ACC112 (cell line): ENCODE results near the gene DOCK2.
"Not testable (repeated sequence)": the region's sequence is repeated elsewhere in the genome, so short reads cannot be mapped to it uniquely, and the experiment has no call there.

Source experiments
- H2AFZ ChIP-seq: fragments of 200-600 bp; sonication (generic); one replicate; pipeline ENCODE4 v1.6.0; 2017; ENCODE audit warnings: antibody characterized with exemption, low read length; ENCODE audit not compliant: unreplicated experiment
- H3K27ac ChIP-seq: fragments of 200-600 bp; sonication (generic); 2 replicates; pipeline ENCODE4 v1.5.1; 2014; ENCODE audit warnings: low read depth, mild to moderate bottlenecking, antibody characterized with exemption, low read length, moderate library complexity
- H3K27me3 ChIP-seq: fragments of 200-600 bp; sonication (generic); 2 replicates; pipeline ENCODE4 v1.6.1; 2014; ENCODE audit warnings: mild to moderate bottlenecking, antibody characterized with exemption, low read length, moderate library complexity, mixed read lengths; ENCODE audit not compliant: insufficient read depth
- H3K36me3 ChIP-seq: fragments of 200-600 bp; sonication (generic); 2 replicates; pipeline ENCODE4 v1.6.1; 2016; ENCODE audit warnings: mild to moderate bottlenecking, antibody characterized with exemption, low read length, moderate library complexity, mixed read lengths; ENCODE audit not compliant: insufficient read depth
- H3K4me1 ChIP-seq: fragments of 200-600 bp; sonication (generic); one replicate; pipeline ENCODE4 v1.6.1; 2016; ENCODE audit warnings: low read length, mixed read lengths; ENCODE audit not compliant: insufficient read depth, unreplicated experiment, control insufficient read depth
- H3K4me3 ChIP-seq: fragments of 200-600 bp; sonication (generic); 2 replicates; pipeline ENCODE4 v1.5.1; 2014; ENCODE audit warnings: mild to moderate bottlenecking, low read depth, low read length
- H3K79me2 ChIP-seq: fragments of 200-600 bp; sonication (generic); one replicate; pipeline ENCODE4 v1.6.0; 2016; ENCODE audit warnings: low read length; ENCODE audit not compliant: control insufficient read depth, unreplicated experiment, insufficient read depth

DOCK2 gene

DNA sequence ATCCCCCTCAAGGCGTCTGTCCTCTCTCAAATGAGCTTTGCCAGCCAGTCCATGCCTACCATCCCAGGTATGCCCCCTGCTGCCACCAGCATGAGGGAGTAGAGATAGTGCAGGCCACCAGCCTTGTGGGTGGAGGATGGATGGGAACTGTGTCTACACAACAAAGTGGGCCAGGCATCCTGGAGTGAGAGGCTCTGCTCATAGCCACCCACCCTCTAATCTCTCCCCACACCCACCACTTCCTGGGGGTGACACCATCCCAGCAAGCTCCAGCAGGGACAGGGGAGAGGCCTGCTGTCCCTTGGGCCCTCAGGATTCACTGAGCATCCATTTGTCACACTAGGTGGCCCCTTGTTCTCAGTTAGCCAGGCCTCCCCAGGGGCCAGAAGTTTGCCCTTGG, 443.1 kb downstream of the DOCK2 start:
- no peak overlapping the region for H3K4me3 ChIP-seq
- no peak overlapping the region for H2AFZ ChIP-seq
- no peak overlapping the region for H3K27ac ChIP-seq
- no peaks in the 10 kb centered on the region for H3K36me3 ChIP-seq
- no peaks in the 10 kb centered on the region for H3K4me1 ChIP-seq
- H3K27me3 ChIP-seq: no peaks in the 10 kb centered on the region
- no peaks in the 10 kb centered on the region for H3K79me2 ChIP-seq

DNA sequence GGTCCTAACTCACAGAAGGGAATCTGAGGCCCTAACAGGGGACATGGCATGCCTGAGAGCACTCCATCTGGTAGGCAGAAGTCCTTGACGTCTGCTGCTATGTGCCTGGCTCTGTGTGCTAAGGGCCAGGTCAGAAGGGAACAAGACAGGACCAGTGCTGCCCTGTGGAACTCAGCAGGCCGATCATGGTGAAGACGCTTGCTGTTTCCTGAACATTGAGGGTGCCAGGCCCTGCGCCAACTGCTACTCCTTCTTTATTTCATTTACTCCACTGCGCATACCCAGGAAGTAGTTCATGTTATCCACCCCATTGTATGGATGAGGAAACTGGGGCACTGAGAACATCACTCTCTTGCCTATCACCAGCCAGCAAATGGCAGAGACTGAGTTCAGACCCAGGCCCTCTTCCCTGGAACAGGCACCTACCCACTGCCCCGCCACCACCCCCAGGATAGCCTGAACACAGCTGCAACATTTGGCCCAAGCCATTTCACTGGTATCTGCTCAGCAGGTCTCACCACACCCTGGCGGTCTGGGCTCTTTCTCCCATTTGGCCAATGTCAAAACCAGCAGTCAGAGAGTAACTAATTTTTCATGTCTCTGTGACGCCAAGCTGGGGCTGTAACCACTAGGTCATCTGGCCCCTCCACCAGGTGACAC, 443.8 kb downstream of the DOCK2 start:
- H3K27ac ChIP-seq: no peak overlapping the region
- H3K79me2 ChIP-seq: no peaks in the 10 kb centered on the region
- H2AFZ ChIP-seq: no peak overlapping the region
- no peaks in the 10 kb centered on the region for H3K4me1 ChIP-seq
- no peak overlapping the region for H3K4me3 ChIP-seq
- H3K36me3 ChIP-seq: no peaks in the 10 kb centered on the region
- H3K27me3 ChIP-seq: no peaks in the 10 kb centered on the region

DNA sequence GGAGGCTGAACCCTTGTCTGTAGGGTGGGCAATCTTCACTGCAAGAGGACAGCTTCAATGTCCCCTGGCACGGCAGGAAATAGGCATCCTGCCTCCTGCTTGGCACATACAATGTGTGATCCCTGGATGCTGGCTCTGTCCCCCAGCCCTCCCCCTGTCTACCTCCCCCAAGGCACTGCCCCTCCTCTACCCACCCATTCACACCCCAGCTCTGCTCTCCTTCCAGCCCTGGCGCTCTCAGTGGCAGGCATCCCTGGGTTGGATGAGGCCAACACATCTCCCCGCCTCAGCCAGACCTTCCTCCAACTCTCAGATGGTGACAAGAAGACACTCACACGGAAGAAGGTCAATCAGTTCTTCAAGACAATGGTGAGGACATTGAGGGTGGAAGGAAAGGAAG, 444.5 kb downstream of the DOCK2 start:
- H2AFZ ChIP-seq: no peak overlapping the region
- no peaks in the 10 kb centered on the region for H3K27me3 ChIP-seq
- no peaks in the 10 kb centered on the region for H3K79me2 ChIP-seq
- no peak overlapping the region for H3K4me3 ChIP-seq
- no peaks in the 10 kb centered on the region for H3K36me3 ChIP-seq
- no peak overlapping the region for H3K27ac ChIP-seq
- no peaks in the 10 kb centered on the region for H3K4me1 ChIP-seq

DNA sequence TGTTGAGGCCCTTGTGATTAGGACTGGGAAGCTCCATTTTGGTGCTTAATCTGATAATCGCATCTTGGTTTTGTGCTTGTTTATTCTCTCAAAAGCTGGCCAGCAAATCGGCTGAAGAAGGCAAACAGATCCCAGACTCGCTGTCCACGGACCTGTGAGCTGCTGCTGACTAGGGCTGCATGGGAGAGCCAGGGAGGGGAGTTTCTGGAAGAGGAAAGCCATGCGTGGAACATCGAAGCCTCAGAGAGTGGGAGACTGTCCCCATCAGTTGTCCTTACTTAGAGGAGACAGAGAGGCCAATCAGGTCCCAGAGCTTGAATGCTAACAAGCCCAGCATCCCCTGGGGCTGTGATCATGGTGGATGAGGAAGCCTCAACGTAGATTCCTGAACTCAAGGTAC, 445.6 kb downstream of the DOCK2 start:
- Histone ChIP-seq H2AFZ (no peak overlapping the region), H3K4me3 (no peak overlapping the region), H3K4me1 (no peaks in the 10 kb centered on the region), H3K27ac (no peak overlapping the region), H3K27me3 (no peaks in the 10 kb centered on the region), H3K79me2 (no peaks in the 10 kb centered on the region), H3K36me3 (no peaks in the 10 kb centered on the region)

DNA sequence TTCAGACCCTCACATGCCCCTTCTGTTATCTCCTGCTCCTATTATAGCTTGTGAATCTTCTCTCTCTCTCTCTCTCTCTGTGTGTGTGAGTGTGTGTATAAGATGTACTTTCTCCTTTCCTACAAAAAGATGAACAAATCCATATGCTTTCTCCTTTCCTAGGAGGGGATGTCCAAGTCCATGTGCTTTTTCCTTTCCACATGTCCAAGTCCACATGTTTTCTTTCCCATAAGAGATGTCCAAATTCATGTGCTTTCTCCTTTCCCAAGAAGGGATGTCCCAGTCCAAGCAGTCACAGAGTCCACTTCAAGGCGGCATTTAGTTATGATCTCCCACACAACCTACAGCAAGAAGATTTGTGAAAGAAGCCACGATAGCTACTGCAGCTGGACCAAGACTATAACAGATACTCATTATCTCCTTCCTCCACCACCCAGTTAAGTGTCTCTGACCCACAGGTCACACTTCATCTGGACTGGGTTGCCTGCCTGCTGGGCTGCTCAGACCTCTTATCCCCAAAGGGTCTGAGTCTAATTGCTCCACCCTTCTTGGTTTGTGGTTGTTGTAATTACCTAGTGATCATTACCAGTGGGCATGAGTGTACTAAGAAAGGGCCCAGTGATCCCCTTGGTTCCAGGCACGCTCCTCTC, 450.2 kb downstream of the DOCK2 start:
- Histone ChIP-seq H3K27ac (no peak overlapping the region), H2AFZ (no peak overlapping the region), H3K27me3 (peaks cover 30% of the 10 kb centered on the region), H3K4me3 (no peak overlapping the region), H3K4me1 (no peaks in the 10 kb centered on the region), H3K36me3 (no peaks in the 10 kb centered on the region), H3K79me2 (no peaks in the 10 kb centered on the region)

DNA sequence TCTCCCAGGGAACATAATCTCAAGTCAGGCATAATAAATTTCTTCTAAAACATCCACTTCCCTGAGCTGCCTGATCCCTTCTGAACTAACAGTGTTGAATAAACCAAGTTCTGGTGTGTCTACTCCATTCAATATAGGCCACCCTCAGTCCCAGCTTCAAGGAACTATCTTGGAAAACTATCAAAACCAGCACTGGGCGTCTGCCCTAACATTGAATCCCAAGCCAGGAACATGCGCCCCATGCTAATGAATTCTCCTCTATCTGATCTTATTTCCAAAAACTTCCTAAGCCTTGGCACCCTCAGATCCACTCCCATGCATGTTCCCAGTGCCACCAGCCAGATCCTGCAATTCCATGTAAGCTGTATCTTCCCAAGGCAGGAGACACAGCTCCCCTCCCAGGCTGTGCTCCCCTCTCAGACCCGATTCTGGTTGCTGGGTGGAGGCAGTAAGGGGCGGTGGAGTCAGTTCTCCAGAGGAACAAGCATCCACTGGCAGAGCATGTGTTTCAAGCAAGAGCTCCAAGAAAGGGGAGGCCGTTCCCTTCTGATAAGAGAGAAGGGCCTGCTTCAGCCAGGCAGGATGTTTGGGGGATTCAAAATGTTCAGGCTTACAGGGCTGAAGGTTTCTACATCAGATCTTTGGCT, 455.5 kb downstream of the DOCK2 start:
- H3K36me3 ChIP-seq: no peaks in the 10 kb centered on the region
- no peaks in the 10 kb centered on the region for H3K79me2 ChIP-seq
- H3K4me1 ChIP-seq: peaks cover 9% of the 10 kb centered on the region
- no peak overlapping the region for H3K4me3 ChIP-seq
- no peak overlapping the region for H3K27ac ChIP-seq
- H2AFZ ChIP-seq: no peak overlapping the region
- peaks cover 41% of the 10 kb centered on the region for H3K27me3 ChIP-seq

DNA sequence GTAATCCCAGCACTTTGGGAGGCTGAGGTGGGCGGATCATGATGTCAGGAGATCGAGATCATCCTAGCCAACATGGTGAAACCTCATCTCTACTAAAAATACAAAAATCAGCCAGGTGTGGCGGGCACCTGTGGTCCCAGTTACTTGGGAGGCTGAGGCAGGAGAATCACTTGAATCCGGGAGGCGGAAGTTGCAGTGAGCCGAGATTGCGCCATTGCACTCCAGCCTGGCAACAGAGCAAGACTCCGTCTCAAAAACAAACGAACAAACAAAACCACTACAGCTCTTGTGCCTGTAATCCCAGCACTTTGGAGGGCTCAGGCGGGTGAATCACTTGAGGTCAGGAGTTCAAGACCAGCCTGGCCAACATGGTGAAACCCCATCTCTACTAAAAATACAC, 457.3 kb downstream of the DOCK2 start:
- H3K79me2 ChIP-seq, H3K4me1 ChIP-seq, H2AFZ ChIP-seq, H3K4me3 ChIP-seq, H3K27ac ChIP-seq, H3K36me3 ChIP-seq: not testable (repeated sequence)
- H3K27me3 ChIP-seq: peaks cover 29% of the 10 kb centered on the region

DNA sequence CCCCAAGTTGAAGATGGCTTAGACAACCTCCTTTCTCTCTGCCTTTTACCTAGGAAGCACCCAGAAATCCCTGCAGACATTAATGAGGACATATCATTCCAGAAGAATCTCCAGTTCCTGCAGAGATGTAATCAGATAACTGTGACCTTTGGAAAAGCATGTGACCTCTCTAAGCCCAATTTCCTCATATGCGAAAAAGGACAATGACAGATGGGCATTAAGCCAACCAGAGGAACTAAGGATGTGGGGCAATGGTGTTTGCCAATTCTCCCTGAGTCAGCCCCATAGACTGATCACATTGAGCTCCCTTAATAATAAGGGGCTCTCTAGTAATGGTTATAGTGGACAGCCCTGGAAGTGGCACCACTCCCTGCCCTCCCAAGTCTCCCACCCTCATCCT, 458.6 kb downstream of the DOCK2 start:
- no peak overlapping the region for H3K27ac ChIP-seq
- peaks cover 25% of the 10 kb centered on the region for H3K27me3 ChIP-seq
- peaks cover 9% of the 10 kb centered on the region for H3K4me1 ChIP-seq
- H3K79me2 ChIP-seq: no peaks in the 10 kb centered on the region
- no peak overlapping the region for H2AFZ ChIP-seq
- H3K36me3 ChIP-seq: no peaks in the 10 kb centered on the region
- H3K4me3 ChIP-seq: no peak overlapping the region

DNA sequence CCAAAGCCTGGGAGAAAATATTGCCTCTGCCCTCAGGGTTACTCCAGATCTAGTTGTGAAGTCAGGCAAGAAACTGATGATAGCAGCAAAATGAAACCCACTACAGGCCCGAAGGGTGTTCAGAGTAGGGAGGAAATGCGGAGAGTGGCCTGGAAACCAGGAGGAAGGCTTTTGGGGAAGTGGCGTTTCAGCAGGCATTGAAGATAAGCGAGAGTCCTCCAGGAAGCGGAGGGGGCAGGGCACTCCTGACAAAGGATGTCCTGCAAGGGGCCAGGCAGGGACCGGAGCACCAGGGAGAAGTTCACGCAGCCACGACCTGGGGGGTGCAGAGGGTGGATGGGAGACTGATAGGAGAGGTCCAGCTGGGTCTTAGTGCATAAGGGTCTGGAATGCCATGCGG, 460.9 kb downstream of the DOCK2 start:
- H3K4me3 ChIP-seq: no peak overlapping the region
- no peak overlapping the region for H2AFZ ChIP-seq
- H3K4me1 ChIP-seq: peaks cover 9% of the 10 kb centered on the region
- H3K79me2 ChIP-seq: no peaks in the 10 kb centered on the region
- peaks cover 4% of the 10 kb centered on the region for H3K27me3 ChIP-seq
- H3K27ac ChIP-seq: no peak overlapping the region
- H3K36me3 ChIP-seq: no peaks in the 10 kb centered on the region

DNA sequence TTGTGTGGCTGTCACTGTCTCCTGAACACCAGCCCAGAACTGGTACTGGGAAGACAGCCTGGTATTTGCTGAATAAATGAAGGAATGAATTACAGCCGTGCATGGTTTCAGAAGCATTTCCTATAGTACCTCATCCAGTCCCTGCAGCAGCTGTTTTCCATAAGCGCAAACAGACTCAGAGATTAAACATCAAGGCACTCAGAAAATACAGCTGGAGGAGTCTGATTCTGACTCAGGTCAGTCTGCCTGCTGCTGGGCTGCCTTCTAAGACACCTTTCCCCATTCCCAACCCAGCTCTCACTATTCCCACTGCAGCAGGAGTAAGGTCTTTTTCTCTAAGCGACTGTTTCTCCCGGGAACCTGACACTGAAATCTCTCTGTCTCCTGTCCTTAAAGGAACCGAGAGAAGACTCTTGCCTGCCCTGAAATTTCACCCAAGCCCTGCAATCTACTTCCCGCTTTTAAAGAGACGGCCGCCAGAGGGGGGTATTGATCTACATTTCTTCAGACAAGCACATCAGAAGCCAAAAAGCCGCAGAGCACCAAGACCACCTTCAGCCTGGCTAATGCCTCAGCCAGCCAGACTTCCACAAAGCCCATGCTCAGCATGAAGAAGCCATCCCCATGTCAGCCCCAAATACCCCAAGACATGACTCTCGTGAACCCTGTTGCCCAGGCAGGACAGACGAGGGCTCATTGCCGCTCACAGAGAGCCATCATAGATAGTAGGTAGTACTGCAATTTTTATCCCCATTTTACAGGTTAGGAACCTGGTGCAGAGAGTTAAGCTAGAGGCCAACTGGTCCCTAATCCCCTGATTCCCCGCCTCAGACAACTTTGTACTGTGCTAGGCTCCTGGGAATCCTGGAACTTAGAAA, 463.2 kb downstream of the DOCK2 start:
- H3K4me1 ChIP-seq: peaks cover 8% of the 10 kb centered on the region
- no peak overlapping the region for H2AFZ ChIP-seq
- no peaks in the 10 kb centered on the region for H3K36me3 ChIP-seq
- no peak overlapping the region for H3K4me3 ChIP-seq
- H3K27ac ChIP-seq: no peak overlapping the region
- H3K27me3 ChIP-seq: no peaks in the 10 kb centered on the region
- H3K79me2 ChIP-seq: no peaks in the 10 kb centered on the region
